Mesodermal cell (in vitro differentiated cells): Measurements from ENCODE around the gene GARNL3.

Experiments
- H3K27ac ChIP-seq: 2 replicates; pipeline ENCODE4 v1.7.0; 2013; ENCODE audit warnings: mild to moderate bottlenecking, low read depth, low read length, moderate library complexity; ENCODE audit not compliant: severe bottlenecking
- H3K36me3 ChIP-seq: 2 replicates; pipeline ENCODE4 v1.7.1; 2013; ENCODE audit warnings: mild to moderate bottlenecking, low read length, moderate library complexity; ENCODE audit not compliant: control insufficient read depth, insufficient read depth
- H3K4me1 ChIP-seq: one replicate; pipeline ENCODE4 v1.7.1; 2013; ENCODE audit warnings: mild to moderate bottlenecking, low read length; ENCODE audit not compliant: insufficient read depth, control insufficient read depth, poor library complexity, severe bottlenecking
- H3K4me3 ChIP-seq: 2 replicates; pipeline ENCODE4 v1.7.0; 2013; ENCODE audit warnings: low read length, control low read depth, mild to moderate bottlenecking; ENCODE audit not compliant: insufficient read depth, poor library complexity, severe bottlenecking; ENCODE audit errors: extremely low read depth
- H3K9me3 ChIP-seq: 2 replicates; pipeline ENCODE4 v1.7.1; 2013; ENCODE audit warnings: mild to moderate bottlenecking, low read length, moderate library complexity; ENCODE audit not compliant: control insufficient read depth
- WGBS, 2 experiments: methylation state at CpG; one replicate each; pipeline ENCODE4 v1.1.5; 2013; ENCODE audit warnings: missing lambda C conversion rate in 2 of 2; ENCODE audit not compliant: insufficient coverage in 2 of 2; 5-methylcytosine and 5-hydroxymethylcytosine counted together

GARNL3 gene

GRCh38 chr9:127368852-127369402, 104.4 kb downstream of the GARNL3 start:
- no peak overlapping the region for H3K27ac ChIP-seq
- no peaks in the 10 kb centered on the region for H3K36me3 ChIP-seq
- WGBS, 2 experiments: 90 to 96% methylated on average over 3 of the region's 6 CpGs
- H3K4me1 ChIP-seq: no peaks in the 10 kb centered on the region
- H3K9me3 ChIP-seq: no peaks in the 10 kb centered on the region
- no peak overlapping the region for H3K4me3 ChIP-seq

- no peaks in the 10 kb centered on the region for H3K36me3 ChIP-seq
- no peak overlapping the region for H3K27ac ChIP-seq
- H3K4me3 ChIP-seq: no peak overlapping the region
- H3K4me1 ChIP-seq: no peaks in the 10 kb centered on the region
- 83 to 87% methylated on average over 6 to 8 of the region's 8 CpGs for WGBS, 2 experiments
- H3K9me3 ChIP-seq: no peaks in the 10 kb centered on the region
Observed at GRCh38 chr9:127369428-127369827, 104.9 kb downstream of the GARNL3 start.

- Histone ChIP-seq H3K36me3 (no peaks in the 10 kb centered on the region), H3K4me3 (no peak overlapping the region), H3K4me1 (no peaks in the 10 kb centered on the region), H3K9me3 (no peaks in the 10 kb centered on the region), H3K27ac (no peak overlapping the region)
- WGBS, 2 experiments: 81 to 95% methylated on average over 3 to 6 of the region's 7 CpGs
Observed at GRCh38 chr9:127370147-127370579, 105.6 kb downstream of the GARNL3 start.

- Histone ChIP-seq H3K4me3 (no peak overlapping the region), H3K36me3 (no peaks in the 10 kb centered on the region), H3K9me3 (no peaks in the 10 kb centered on the region), H3K27ac (no peak overlapping the region), H3K4me1 (no peaks in the 10 kb centered on the region)
- 87 to 92% methylated on average over 10 to 12 of the region's 13 CpGs for WGBS, 2 experiments
Observed at GRCh38 chr9:127370672-127371648, 106.4 kb downstream of the GARNL3 start.

- 94 to 98% methylated on average over 3 of the region's 3 CpGs for WGBS, 2 experiments
- no peaks in the 10 kb centered on the region for H3K9me3 ChIP-seq
Observed at GRCh38 chr9:127380479-127380878, 115.9 kb downstream of the GARNL3 start.

GRCh38 chr9:127382541-127382940, 118.0 kb downstream of the GARNL3 start:
- peaks cover under 1% of the 10 kb centered on the region for H3K4me1 ChIP-seq
- H3K27ac ChIP-seq: no peak overlapping the region
- no peaks in the 10 kb centered on the region for H3K9me3 ChIP-seq
- WGBS, 2 experiments: 67 to 92% methylated on average over 1 to 2 of the region's 2 CpGs
- H3K4me3 ChIP-seq: no peak overlapping the region
- no peaks in the 10 kb centered on the region for H3K36me3 ChIP-seq

More at GRCh38 chr9:127380479-127380878, 115.9 kb downstream of the GARNL3 start:
- Histone ChIP-seq H3K36me3 (no peaks in the 10 kb centered on the region), H3K4me3 (no peak overlapping the region), H3K27ac (no peak overlapping the region), H3K4me1 (no peaks in the 10 kb centered on the region)

GRCh38 chr9:127384016-127384730, 119.6 kb downstream of the GARNL3 start:
- Histone ChIP-seq H3K27ac (no peak overlapping the region), H3K4me3 (no peak overlapping the region), H3K9me3 (no peaks in the 10 kb centered on the region), H3K4me1 (peaks cover 14% of the 10 kb centered on the region), H3K36me3 (no peaks in the 10 kb centered on the region)
- WGBS, 2 experiments: 93 to 94% methylated on average over 10 to 11 of the region's 11 CpGs

GRCh38 chr9:127384901-127385300, 120.3 kb downstream of the GARNL3 start:
- Histone ChIP-seq H3K27ac (no peak overlapping the region), H3K4me3 (no peak overlapping the region), H3K9me3 (no peaks in the 10 kb centered on the region), H3K36me3 (no peaks in the 10 kb centered on the region), H3K4me1 (peaks cover 19% of the 10 kb centered on the region)
- WGBS, 2 experiments: 85 to 92% methylated on average over 13 of the region's 13 CpGs

GRCh38 chr9:127386249-127386648, 121.7 kb downstream of the GARNL3 start:
- Histone ChIP-seq H3K4me3 (no peak overlapping the region), H3K9me3 (no peaks in the 10 kb centered on the region), H3K4me1 (peaks cover 29% of the 10 kb centered on the region), H3K27ac (no peak overlapping the region), H3K36me3 (no peaks in the 10 kb centered on the region)
- WGBS, 2 experiments: 90 to 93% methylated on average over 3 of the region's 4 CpGs

GRCh38 chr9:127386981-127387380, 122.4 kb downstream of the GARNL3 start:
- Histone ChIP-seq H3K9me3 (no peaks in the 10 kb centered on the region), H3K4me3 (no peak overlapping the region), H3K36me3 (no peaks in the 10 kb centered on the region), H3K4me1 (peaks cover 29% of the 10 kb centered on the region), H3K27ac (no peak overlapping the region)
- WGBS, 2 experiments: 91 to 97% methylated on average over 5 to 6 of the region's 10 CpGs
